Kidney (tissue), 14 donors: ENCODE data around the gene PASD1. TPM values are rescaled to one million over a fixed set of nuclear protein-coding genes. Genes with fewer than 3 reads are reported as not detected.
"Not testable (repeated sequence)": the region's sequence is repeated elsewhere in the genome, so short reads cannot be mapped to it uniquely, and the experiment has no call there.

ENCODE experiments used
- DNase-seq, 5 donors: peaks; one replicate each; pipeline ENCODE4 v3.0.0-alpha.2; 2013 to 2020
- FAIRE-seq: peaks from 2 replicates; lab custom pipeline; 2012; peaks lifted over from hg19 to GRCh38; lab: Jason Lieb, UNC
- H3K27ac ChIP-seq, 2 donors: one replicate each; pipeline ENCODE4 v1.7.0; 2013; ENCODE audit warnings: low read depth in 2 of 2, low read length in 2 of 2, inconsistent platforms in 1 of 2
- H3K27me3 ChIP-seq: one replicate; pipeline ENCODE4 v1.7.1; 2013; ENCODE audit warnings: low read length, inconsistent platforms; ENCODE audit not compliant: control insufficient read depth, insufficient read depth
- H3K36me3 ChIP-seq, 3 donors: one replicate each; pipeline versions ENCODE4 v1.7.0 to v1.7.1; 2013; ENCODE audit warnings: low read length in 3 of 3, control low read depth in 1 of 3, inconsistent platforms in 1 of 3; ENCODE audit not compliant: insufficient read depth in 3 of 3, control insufficient read depth in 2 of 3
- H3K4me1 ChIP-seq, 3 donors: one replicate each; pipeline versions ENCODE4 v1.7.0 to v1.7.1; 2013; ENCODE audit warnings: low read length in 3 of 3, inconsistent platforms in 1 of 3, low read depth in 1 of 3; ENCODE audit not compliant: control insufficient read depth in 2 of 3, insufficient read depth in 2 of 3
- H3K4me3 ChIP-seq, 3 donors: one replicate each; pipeline versions ENCODE4 v1.7.0 to v1.8.1; 2013; ENCODE audit warnings: low read length in 3 of 3, control low read depth in 1 of 3, inconsistent platforms in 1 of 3
- H3K9ac ChIP-seq, 3 donors: one replicate each; pipeline versions ENCODE4 v1.7.0 to v1.7.1; 2013; ENCODE audit warnings: low read length in 3 of 3, control low read depth in 1 of 3, inconsistent platforms in 1 of 3
- H3K9me3 ChIP-seq, 3 donors: one replicate each; pipeline versions ENCODE4 v1.7.0 to v1.7.1; 2013; ENCODE audit warnings: low read length in 3 of 3, control low read depth in 1 of 3, inconsistent platforms in 1 of 3; ENCODE audit not compliant: control insufficient read depth in 2 of 3, insufficient read depth in 1 of 3
- CTCF ChIP-seq: IDR thresholded peaks from 3 replicates; pipeline ENCODE4 v1.5.1; 2012; ENCODE audit warnings: mild to moderate bottlenecking, moderate library complexity, borderline replicate concordance; ENCODE audit not compliant: insufficient read depth; ENCODE audit errors: extremely low read depth
- intact Hi-C: fragments of 100-400 bp; cut with DNase I; formaldehyde crosslinking; loops from one replicate; pipeline ENCODE4 v1.11.1; 2022
- polyA plus RNA-seq: library from polyadenylated mRNA; stranded (reverse); fragments of 350-450 nt; fragmentation: Illumina TruSeq; extraction: RNeasy Lipid Tissue Mini Kit (QIAGEN cat#74804); gene quantifications from one replicate; pipeline ENCODE4 v1.2.3, GENCODE V29; 2014; ENCODE audit warnings: low read depth, low replicate concordance; ENCODE audit not compliant: insufficient read depth
- total RNA-seq: library from RNA; stranded (reverse); fragmentation: NEBNext Ultra II Directional; extraction: Animal tissue kit (Norgen Biotek cat#: 25700); gene quantifications from one replicate; pipeline ENCODE4 v1.2.1, GENCODE V29; 2021
- donor health status: control.
- donor health status: control.
- donor health status: control.
- donor health status: control.
- donor health status: control.
- donor health status: DM: yes; HTN: yes; CAD: no.
- donor health status: Normal renal cell carcinoma (clear cell type).

PASD1 gene
- total and polyA plus RNA-seq, 2 donors from 2014 or later, result not detected

GRCh38 chrX:151552743-151553142 lies 10.7 kb upstream of the PASD1 start:
- intact Hi-C loops, result no loop called here
- Histone ChIP-seq H3K36me3 (no peaks in the 10 kb centered on the region), H3K27ac (no peak overlapping the region), H3K4me3 (no peak overlapping the region), H3K4me1 (no peaks in the 10 kb centered on the region), H3K27me3 (no peaks in the 10 kb centered on the region), H3K9me3 (no peaks in the 10 kb centered on the region), H3K9ac (no peak overlapping the region)
- FAIRE-seq, result no peak
- TF ChIP-seq CTCF, result no peak
- no peak for DNase-seq

GRCh38 chrX:151555301-151555700 lies 8.2 kb upstream of the PASD1 start:
- H3K27ac ChIP-seq, H3K27me3 ChIP-seq, H3K4me3 ChIP-seq, H3K9ac ChIP-seq, H3K4me1 ChIP-seq, H3K9me3 ChIP-seq, FAIRE-seq, DNase-seq, H3K36me3 ChIP-seq, intact Hi-C loops: not testable (repeated sequence)

- DNase-seq, intact Hi-C loops, FAIRE-seq, H3K4me1 ChIP-seq, H3K36me3 ChIP-seq, H3K4me3 ChIP-seq, H3K9me3 ChIP-seq, H3K9ac ChIP-seq, H3K27ac ChIP-seq, H3K27me3 ChIP-seq: not testable (repeated sequence)
Measured at GRCh38 chrX:151562485-151562884, 990 bp upstream of the PASD1 start.

- H3K9me3 ChIP-seq, FAIRE-seq, H3K4me3 ChIP-seq, H3K36me3 ChIP-seq, H3K27ac ChIP-seq, H3K4me1 ChIP-seq, H3K27me3 ChIP-seq, H3K9ac ChIP-seq, DNase-seq, intact Hi-C loops: not testable (repeated sequence)
Measured at GRCh38 chrX:151563003-151563402, 472 bp upstream of the PASD1 start.

GRCh38 chrX:151564035-151564434 lies 560 bp downstream of the PASD1 start:
- intact Hi-C loops, result no loop called here
- no peak for FAIRE-seq

GRCh38 chrX:151566872-151567271 lies 3.4 kb downstream of the PASD1 start:
- H3K27me3 ChIP-seq, H3K4me3 ChIP-seq, FAIRE-seq, DNase-seq, H3K4me1 ChIP-seq, H3K36me3 ChIP-seq, H3K9ac ChIP-seq, intact Hi-C loops, H3K27ac ChIP-seq, H3K9me3 ChIP-seq: not testable (repeated sequence)

More at GRCh38 chrX:151564035-151564434, 560 bp downstream of the PASD1 start:
- no peaks in the 10 kb centered on the region for H3K27me3 ChIP-seq
- TF ChIP-seq CTCF, result no peak
- H3K4me3 ChIP-seq, result no peak overlapping the region
- DNase-seq, result no peak
- H3K36me3 ChIP-seq, result no peaks in the 10 kb centered on the region
- no peak overlapping the region for H3K9ac ChIP-seq
- no peak overlapping the region for H3K27ac ChIP-seq
- no peaks in the 10 kb centered on the region for H3K9me3 ChIP-seq
- no peaks in the 10 kb centered on the region for H3K4me1 ChIP-seq
